Ovary (tissue), 3 donors: ENCODE measurements around the gene CHN2.

Experiments
- POLR2A ChIP-seq: fragments of 450-650 bp; IDR thresholded peaks from one replicate; pipeline ENCODE4 v1.6.1; 2017; ENCODE audit warnings: antibody characterized with exemption, mild to moderate bottlenecking, moderate library complexity
- TF ChIP-seq, protein P1 (sequence below), 3 donors: fragments of 450-650 bp in 2 of 3; fragments of 200-600 bp in 1 of 3; IDR thresholded peaks; one replicate each; pipeline versions ENCODE4 v1.5.1 to v1.8.0; 2016 to 2022; ENCODE audit warnings: antibody characterized with exemption in 3 of 3, mild to moderate bottlenecking in 1 of 3
- donor health status: DM: no; HTN: no; CAD: no.

- TF ChIP-seq, protein P1, sequence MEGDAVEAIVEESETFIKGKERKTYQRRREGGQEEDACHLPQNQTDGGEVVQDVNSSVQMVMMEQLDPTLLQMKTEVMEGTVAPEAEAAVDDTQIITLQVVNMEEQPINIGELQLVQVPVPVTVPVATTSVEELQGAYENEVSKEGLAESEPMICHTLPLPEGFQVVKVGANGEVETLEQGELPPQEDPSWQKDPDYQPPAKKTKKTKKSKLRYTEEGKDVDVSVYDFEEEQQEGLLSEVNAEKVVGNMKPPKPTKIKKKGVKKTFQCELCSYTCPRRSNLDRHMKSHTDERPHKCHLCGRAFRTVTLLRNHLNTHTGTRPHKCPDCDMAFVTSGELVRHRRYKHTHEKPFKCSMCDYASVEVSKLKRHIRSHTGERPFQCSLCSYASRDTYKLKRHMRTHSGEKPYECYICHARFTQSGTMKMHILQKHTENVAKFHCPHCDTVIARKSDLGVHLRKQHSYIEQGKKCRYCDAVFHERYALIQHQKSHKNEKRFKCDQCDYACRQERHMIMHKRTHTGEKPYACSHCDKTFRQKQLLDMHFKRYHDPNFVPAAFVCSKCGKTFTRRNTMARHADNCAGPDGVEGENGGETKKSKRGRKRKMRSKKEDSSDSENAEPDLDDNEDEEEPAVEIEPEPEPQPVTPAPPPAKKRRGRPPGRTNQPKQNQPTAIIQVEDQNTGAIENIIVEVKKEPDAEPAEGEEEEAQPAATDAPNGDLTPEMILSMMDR (IDR thresholded peaks at IDR 0.05): no peak
- TF ChIP-seq POLR2A: no peak
Observed at GRCh38 chr7:29149036-29149435, 45.5 kb upstream of the CHN2 start.
